Fibroblast of mammary gland (primary cell): ENCODE data around the gene FABP2.
"Not testable (repeated sequence)": the region's sequence is repeated elsewhere in the genome, so short reads cannot be mapped to it uniquely, and the experiment has no call there.

Source experiments
- DNase-seq: peaks from one replicate; pipeline ENCODE4 v3.0.0-alpha.2; 2010; ENCODE audit warnings: low read depth
- H3K4me3 ChIP-seq: 2 replicates; pipeline ENCODE4 v1.5.1; 2011; ENCODE audit warnings: low read depth, mild to moderate bottlenecking, low read length, moderate library complexity; ENCODE audit not compliant: control insufficient read depth
- CTCF ChIP-seq: conservative IDR thresholded peaks from 2 replicates; pipeline ENCODE4 v1.5.1; 2011; ENCODE audit warnings: low read depth, low read length, inconsistent platforms; ENCODE audit not compliant: control insufficient read depth, insufficient read depth

Gene FABP2

GRCh38 chr4:119337010-119337409, 15.1 kb upstream of the FABP2 start:
- peak; percentile 3 for DNase-seq
- H3K4me3 ChIP-seq = no peak overlapping the region
- TF ChIP-seq CTCF = no peak

DNA sequence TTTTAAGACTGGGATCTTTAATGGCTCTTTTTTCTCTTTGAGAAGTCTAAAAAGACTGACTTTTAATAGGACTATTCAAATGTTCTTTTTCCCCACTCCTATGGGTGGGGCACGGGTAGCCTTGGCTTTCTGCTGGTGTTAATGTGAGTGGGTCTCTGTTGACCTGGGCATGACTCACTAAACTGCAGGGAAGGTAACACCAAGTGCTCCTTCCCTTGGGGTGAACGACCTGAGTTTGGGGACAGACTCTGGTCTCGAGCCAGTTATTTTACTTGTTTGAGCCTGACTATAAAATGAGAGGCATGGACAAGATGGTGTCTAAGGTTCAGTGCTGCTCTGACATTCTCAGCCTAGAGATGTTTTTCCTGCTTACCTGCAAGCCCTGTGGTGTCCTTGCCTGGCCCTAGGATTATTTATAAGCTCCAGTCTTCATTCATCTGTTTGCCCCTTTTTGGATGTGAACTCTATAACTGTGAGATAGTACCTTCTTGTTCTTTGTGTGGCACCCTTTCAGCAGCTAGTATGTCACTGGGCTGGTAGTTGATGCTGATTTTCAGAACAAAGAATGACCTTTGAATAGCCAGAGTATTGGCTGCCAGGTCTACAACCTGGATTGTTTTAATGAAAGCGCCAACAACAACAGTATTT, 14.5 kb upstream of the FABP2 start:
- not testable (repeated sequence) for H3K4me3 ChIP-seq

DNA sequence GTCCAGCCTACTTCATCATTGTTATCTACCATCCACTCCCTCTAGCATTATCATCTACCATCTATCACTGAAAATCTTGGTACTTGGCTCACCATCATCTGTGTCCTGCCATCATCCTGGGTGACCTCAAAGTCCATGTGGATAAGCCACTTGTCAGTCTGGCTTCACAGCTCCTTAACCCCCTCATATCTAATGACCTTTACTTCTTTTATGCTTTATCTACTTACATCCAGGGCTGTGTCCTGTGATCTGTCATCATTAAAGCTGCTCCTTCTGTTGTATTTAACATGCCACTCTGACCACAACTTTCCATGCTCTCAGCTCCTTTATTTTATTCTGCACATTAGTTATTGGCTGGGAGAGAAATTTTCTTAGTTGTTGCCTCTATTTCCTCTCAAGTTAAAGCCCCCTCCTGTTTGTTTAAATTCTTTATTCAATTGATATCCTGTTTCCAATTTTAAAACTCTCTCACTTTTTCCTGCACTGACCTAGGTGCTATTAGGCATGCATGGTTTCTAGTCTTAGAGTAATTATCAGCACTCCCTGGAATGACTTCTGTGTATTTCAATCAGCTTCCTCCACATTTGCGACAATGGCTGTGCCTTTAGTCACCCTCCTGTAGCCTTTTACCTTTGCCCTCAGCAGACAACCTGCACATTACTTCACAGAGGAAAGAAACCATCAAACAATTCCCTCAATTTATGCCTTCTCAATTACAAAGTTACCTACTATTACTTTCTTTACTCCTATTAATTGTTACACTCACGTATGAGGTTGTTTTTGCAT, 8.1 kb upstream of the FABP2 start:
- no peak overlapping the region for H3K4me3 ChIP-seq
- no peak for TF ChIP-seq CTCF
- DNase-seq = no peak

More for the DNA sequence above, 14.5 kb upstream of the FABP2 start:
- not testable (repeated sequence) for DNase-seq

GRCh38 chr4:119328695-119329094, 6.8 kb upstream of the FABP2 start:
- DNase-seq = no peak
- H3K4me3 ChIP-seq = no peak overlapping the region
- no peak for TF ChIP-seq CTCF

DNA sequence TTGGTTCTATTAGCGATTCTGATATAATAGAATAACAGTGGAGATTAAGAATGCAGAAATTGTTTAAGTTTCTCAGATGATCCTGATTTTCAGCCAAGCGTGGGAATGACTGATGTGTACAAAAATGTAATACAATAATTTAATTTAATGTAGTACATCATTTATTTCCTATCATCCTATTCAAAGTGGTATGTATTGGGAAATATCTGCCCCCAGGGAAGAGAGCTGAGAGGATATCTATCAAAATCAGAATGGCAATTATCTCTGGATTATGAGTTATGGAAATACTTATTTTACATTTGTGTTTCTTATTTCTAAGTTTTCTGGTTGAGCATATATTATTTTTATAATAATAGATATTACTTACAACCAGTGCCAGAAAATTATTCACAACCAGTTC, 3.9 kb downstream of the FABP2 start:
- DNase-seq = no peak
- TF ChIP-seq CTCF = no peak
- no peak overlapping the region for H3K4me3 ChIP-seq

- H3K4me3 ChIP-seq = no peak overlapping the region
- peak; percentile 35 for DNase-seq
- TF ChIP-seq CTCF = no peak
Measured at GRCh38 chr4:119315036-119315435, 6.9 kb downstream of the FABP2 start.

DNA sequence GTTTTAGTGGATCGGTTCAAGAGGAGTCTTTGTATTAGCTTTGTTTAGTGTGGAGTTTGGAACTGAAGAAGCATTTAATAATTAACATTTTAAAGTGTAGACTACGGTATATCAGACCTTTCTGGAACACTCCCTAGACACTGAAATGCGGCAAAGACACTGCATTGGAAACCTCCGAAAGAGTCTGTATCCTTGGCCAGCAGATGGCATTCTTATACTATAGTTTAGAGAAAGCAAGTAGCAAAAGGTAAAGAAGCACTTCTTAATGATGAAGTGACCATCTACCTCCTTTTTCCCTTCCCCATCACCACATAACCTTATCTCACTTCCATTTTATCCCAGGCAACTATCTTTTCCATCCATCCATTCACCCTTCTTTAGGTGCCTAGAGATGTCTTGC, 7.6 kb downstream of the FABP2 start:
- no peak overlapping the region for H3K4me3 ChIP-seq
- peak; percentile 63 for DNase-seq
- peak; percentile 58 for TF ChIP-seq CTCF
